Measurements from ENCODE around the gene ETS1.
A peak's percentile ranks its signal among the peaks of the same experiment; 100 is the strongest.
"Not testable (repeated sequence)": the region's sequence is repeated elsewhere in the genome, so short reads cannot be mapped to it uniquely, and the experiment has no call there.

ETS1 gene

GRCh38 chr11:128453444-128454336 is 133.7 kb downstream of the ETS1 start:
- H3K4me3 ChIP-seq (ENCODE audit: low read depth, low read length), result no peak overlapping the region
- no peaks in the 10 kb centered on the region for H3K4me1 ChIP-seq (ENCODE audit: control insufficient read depth, insufficient read depth, low read length)
- H3K27ac ChIP-seq (ENCODE audit: low read depth, low read length), result no peak overlapping the region
- no peak overlapping the region for H3K9ac ChIP-seq (ENCODE audit: low read depth, low read length)
- H3K27me3 ChIP-seq (ENCODE audit: control insufficient read depth, insufficient read depth, low read length), result no peaks in the 10 kb centered on the region
- H3K9me3 ChIP-seq (ENCODE audit: control insufficient read depth, insufficient read depth, low read length), result no peaks in the 10 kb centered on the region
- peaks cover 16% of the 10 kb centered on the region; the same call in 1 of the 2 replicates for H3K36me3 ChIP-seq (ENCODE audit: control insufficient read depth, insufficient read depth, low read length)

DNA sequence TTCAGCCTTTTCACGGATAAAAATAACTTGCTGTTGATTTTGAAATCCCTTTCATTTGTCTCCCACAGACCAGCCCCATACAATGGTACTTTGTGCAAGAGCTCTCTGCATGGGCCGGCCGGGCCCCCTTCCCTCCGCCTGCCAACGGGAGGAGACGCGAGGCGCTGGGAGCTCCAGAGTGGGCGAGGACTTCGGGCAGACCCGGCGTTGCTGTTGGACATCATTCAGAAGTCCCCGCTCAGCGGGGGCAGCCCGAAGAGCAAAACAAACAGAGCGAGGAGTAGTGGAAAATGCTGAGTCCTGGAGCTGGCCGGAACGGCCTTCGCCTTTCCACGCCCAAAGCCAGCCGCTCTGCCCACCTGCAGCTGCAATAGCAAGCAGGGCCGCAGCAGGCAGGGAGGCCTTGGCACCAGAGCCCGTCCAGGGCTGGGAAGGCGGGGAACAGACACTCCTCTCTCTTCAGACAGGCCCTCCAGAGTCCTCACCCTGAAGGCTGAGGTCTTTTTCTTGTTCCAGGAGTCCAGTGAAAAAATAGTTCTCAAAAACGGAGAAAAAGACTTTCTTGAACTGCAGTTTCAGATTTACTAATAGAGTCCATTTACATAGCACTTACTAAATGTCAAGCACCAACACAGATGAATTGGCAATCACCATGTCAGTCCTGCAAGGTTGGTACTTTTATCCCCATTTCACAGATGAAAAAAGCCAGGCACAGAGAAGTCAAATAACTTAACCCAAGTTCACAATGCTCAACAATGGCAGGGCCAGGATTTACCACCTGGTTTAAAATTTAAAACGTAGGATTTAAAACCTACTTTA is 135.5 kb downstream of the ETS1 start:
- Histone ChIP-seq H3K9ac (ENCODE audit: low read depth, low read length) (no peak overlapping the region), H3K4me1 (ENCODE audit: control insufficient read depth, insufficient read depth, low read length) (no peaks in the 10 kb centered on the region), H3K27ac (ENCODE audit: low read depth, low read length) (no peak overlapping the region), H3K9me3 (ENCODE audit: control insufficient read depth, insufficient read depth, low read length) (no peaks in the 10 kb centered on the region), H3K27me3 (ENCODE audit: control insufficient read depth, insufficient read depth, low read length) (no peaks in the 10 kb centered on the region), H3K36me3 (ENCODE audit: control insufficient read depth, insufficient read depth, low read length) (0 out of 2 replicates have a peak, but pooled peaks cover 1% of the 10 kb centered on the region), H3K4me3 (ENCODE audit: low read depth, low read length) (no peak overlapping the region)

DNA sequence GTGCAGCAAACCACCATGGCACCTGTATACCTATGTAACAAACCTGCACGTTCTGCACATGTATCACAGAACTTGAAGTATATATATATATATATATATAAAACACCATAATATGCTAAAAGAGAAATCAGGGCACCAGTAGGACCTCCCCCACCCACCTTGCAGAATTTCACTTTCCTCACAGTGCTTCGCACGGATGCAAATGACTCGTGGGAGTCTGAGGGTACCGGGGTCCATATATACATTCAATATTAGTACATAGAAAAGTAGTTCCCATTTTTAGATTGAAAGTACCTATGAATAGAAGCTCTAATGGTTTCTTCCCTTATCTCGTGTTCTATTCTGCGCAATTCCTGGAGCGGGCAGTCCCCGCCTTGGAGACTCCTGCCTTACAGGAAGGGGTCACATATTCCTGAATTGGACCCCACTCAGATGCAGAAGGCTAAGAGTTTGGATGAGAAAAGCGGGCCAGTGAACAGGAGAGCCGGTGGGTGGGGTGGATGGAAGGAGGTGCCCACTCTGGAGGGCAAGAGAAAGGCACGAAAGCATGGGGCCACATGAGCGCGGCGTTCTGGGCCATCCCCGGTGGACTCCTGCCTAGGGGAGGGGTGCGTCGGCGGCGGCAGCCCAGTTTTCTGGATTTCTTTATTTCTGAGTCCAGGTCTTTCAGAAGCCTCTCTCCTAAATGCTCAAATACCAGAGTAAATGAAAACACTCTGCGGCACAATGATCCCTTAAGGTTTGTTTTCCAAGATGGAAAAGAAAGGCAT is 136.3 kb downstream of the ETS1 start:
- Histone ChIP-seq H3K4me3 (ENCODE audit: low read depth, low read length) (no peak overlapping the region), H3K36me3 (ENCODE audit: control insufficient read depth, insufficient read depth, low read length) (no peaks in the 10 kb centered on the region), H3K4me1 (ENCODE audit: control insufficient read depth, insufficient read depth, low read length) (no peaks in the 10 kb centered on the region), H3K27me3 (ENCODE audit: control insufficient read depth, insufficient read depth, low read length) (no peaks in the 10 kb centered on the region), H3K27ac (ENCODE audit: low read depth, low read length) (no peak overlapping the region), H3K9me3 (ENCODE audit: control insufficient read depth, insufficient read depth, low read length) (no peaks in the 10 kb centered on the region), H3K9ac (ENCODE audit: low read depth, low read length) (no peak overlapping the region)

DNA sequence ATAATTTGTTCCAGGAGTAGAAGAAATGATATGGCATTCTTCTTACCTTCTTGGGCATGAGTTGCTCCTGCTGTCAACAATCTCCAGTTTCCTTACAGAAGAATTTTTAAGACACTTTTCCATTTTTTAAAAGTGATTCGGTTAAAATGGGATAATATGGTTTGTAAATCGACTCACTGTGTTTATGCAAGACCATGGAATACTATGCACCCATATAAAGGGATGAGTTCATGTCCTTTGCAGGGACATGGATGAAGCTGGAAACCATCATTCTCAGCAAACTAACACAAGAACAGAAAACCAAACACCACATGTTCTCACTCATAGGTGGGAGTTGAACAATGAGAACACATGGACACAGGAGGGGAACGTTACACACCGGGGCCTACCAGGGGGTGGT is 136.9 kb downstream of the ETS1 start:
- not testable (repeated sequence) for H3K9me3 ChIP-seq (ENCODE audit: control insufficient read depth, insufficient read depth, low read length); H3K4me1 ChIP-seq (ENCODE audit: control insufficient read depth, insufficient read depth, low read length); H3K27ac ChIP-seq (ENCODE audit: low read depth, low read length); H3K4me3 ChIP-seq (ENCODE audit: low read depth, low read length); H3K9ac ChIP-seq (ENCODE audit: low read depth, low read length); H3K27me3 ChIP-seq (ENCODE audit: control insufficient read depth, insufficient read depth, low read length); H3K36me3 ChIP-seq (ENCODE audit: control insufficient read depth, insufficient read depth, low read length)

GRCh38 chr11:128448981-128449713 is 138.2 kb downstream of the ETS1 start:
- Histone ChIP-seq H3K9ac (ENCODE audit: low read depth, low read length) (no peak overlapping the region), H3K27ac (ENCODE audit: low read depth, low read length) (peak overlapping the region; percentile 26)

DNA sequence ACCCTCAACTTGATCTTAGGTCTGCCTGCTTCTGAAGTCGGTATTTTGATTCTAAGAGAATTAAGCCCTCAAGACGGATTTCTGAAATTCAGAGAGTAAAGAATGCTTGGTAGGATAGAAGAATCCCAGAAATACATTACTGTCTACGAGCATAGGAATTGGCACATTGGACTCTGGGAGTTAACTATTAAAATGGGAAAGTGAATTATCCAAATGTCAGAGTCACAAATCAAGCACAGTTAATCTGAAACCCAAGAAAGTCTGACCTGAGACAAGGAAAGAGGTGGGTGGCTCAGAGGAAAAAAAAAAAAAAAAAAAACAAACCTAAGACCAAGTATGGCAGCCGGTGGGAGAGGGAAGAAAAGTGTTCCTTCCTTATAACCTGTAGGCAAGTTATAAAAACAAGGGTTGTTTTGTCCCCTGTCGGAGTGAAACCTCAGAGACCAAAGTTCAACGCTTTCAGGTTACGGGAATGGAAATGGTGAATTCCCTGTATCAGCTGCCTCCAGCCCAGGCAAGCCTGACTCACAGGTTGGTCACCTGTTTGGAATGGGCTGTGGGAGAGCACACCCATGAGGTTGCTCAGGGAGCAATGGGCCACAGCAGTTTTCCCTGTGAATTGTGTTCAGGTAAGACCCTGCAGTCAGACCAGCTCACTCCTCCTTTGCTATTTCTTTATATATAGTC is 139.0 kb downstream of the ETS1 start:
- Histone ChIP-seq H3K36me3 (ENCODE audit: control insufficient read depth, insufficient read depth, low read length) (no peaks in the 10 kb centered on the region), H3K9ac (ENCODE audit: low read depth, low read length) (no peak overlapping the region), H3K4me1 (ENCODE audit: control insufficient read depth, insufficient read depth, low read length) (no peaks in the 10 kb centered on the region), H3K27me3 (ENCODE audit: control insufficient read depth, insufficient read depth, low read length) (no peaks in the 10 kb centered on the region), H3K4me3 (ENCODE audit: low read depth, low read length) (no peak overlapping the region), H3K9me3 (ENCODE audit: control insufficient read depth, insufficient read depth, low read length) (no peaks in the 10 kb centered on the region), H3K27ac (ENCODE audit: low read depth, low read length) (peak overlapping the region; percentile 27)

More at GRCh38 chr11:128448981-128449713, 138.2 kb downstream of the ETS1 start:
- Histone ChIP-seq H3K4me3 (ENCODE audit: low read depth, low read length) (no peak overlapping the region), H3K27me3 (ENCODE audit: control insufficient read depth, insufficient read depth, low read length) (no peaks in the 10 kb centered on the region), H3K4me1 (ENCODE audit: control insufficient read depth, insufficient read depth, low read length) (no peaks in the 10 kb centered on the region), H3K36me3 (ENCODE audit: control insufficient read depth, insufficient read depth, low read length) (no peaks in the 10 kb centered on the region), H3K9me3 (ENCODE audit: control insufficient read depth, insufficient read depth, low read length) (no peaks in the 10 kb centered on the region)

DNA sequence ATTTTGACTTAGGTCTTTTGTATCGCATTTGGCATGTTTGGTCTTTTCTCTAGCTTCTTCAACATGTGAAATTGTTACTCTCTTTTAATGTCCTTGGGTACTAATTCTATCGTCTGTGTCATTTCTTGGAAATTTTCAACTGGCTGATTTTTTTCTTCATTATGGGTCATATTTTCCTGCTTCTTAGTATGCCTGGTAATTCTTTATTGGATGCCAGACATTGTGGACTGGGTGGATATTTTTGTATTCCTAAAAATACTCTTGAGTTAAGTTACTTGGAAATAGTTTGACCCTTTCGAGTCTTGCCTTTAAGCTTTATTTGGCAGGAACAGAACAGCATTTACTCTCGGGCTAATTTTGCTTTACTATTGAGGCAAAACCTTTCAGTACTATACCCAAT is 140.1 kb downstream of the ETS1 start:
- Histone ChIP-seq H3K36me3 (ENCODE audit: control insufficient read depth, insufficient read depth, low read length) (no peaks in the 10 kb centered on the region), H3K4me3 (ENCODE audit: low read depth, low read length) (no peak overlapping the region), H3K27me3 (ENCODE audit: control insufficient read depth, insufficient read depth, low read length) (no peaks in the 10 kb centered on the region), H3K27ac (ENCODE audit: low read depth, low read length) (no peak overlapping the region), H3K9me3 (ENCODE audit: control insufficient read depth, insufficient read depth, low read length) (no peaks in the 10 kb centered on the region), H3K9ac (ENCODE audit: low read depth, low read length) (no peak overlapping the region), H3K4me1 (ENCODE audit: control insufficient read depth, insufficient read depth, low read length) (no peaks in the 10 kb centered on the region)

GRCh38 chr11:128445921-128446320 is 141.4 kb downstream of the ETS1 start:
- not testable (repeated sequence) for H3K9me3 ChIP-seq (ENCODE audit: control insufficient read depth, insufficient read depth, low read length); H3K36me3 ChIP-seq (ENCODE audit: control insufficient read depth, insufficient read depth, low read length); H3K27me3 ChIP-seq (ENCODE audit: control insufficient read depth, insufficient read depth, low read length)

DNA sequence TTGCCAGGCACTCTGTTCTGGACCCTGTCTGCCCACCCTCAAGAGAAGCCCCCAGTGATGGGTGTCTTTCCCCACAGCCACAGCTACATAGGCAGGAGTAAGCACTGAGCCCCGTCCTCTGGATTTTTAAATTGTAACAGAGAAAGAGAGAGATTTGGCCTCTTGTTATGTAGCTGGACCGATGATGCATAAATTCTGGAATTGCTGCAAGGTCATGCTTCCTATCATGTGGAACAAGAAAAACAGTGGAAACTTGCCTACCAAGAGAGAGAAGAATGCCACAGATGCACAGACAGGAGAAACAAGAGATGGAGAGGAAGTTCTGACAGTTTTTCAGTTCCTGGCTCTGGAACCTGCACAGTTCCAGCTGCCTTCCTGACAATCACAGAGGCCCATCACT is 150.2 kb downstream of the ETS1 start:
- Histone ChIP-seq H3K27ac (ENCODE audit: low read depth, low read length) (no peak overlapping the region), H3K9me3 (ENCODE audit: control insufficient read depth, insufficient read depth, low read length) (no peaks in the 10 kb centered on the region), H3K27me3 (ENCODE audit: control insufficient read depth, insufficient read depth, low read length) (no peaks in the 10 kb centered on the region), H3K36me3 (ENCODE audit: control insufficient read depth, insufficient read depth, low read length) (no peaks in the 10 kb centered on the region), H3K9ac (ENCODE audit: low read depth, low read length) (no peak overlapping the region), H3K4me3 (ENCODE audit: low read depth, low read length) (no peak overlapping the region), H3K4me1 (ENCODE audit: control insufficient read depth, insufficient read depth, low read length) (no peaks in the 10 kb centered on the region)

More at GRCh38 chr11:128445921-128446320, 141.4 kb downstream of the ETS1 start:
- H3K4me3 ChIP-seq (ENCODE audit: low read depth, low read length); H3K4me1 ChIP-seq (ENCODE audit: control insufficient read depth, insufficient read depth, low read length); H3K27ac ChIP-seq (ENCODE audit: low read depth, low read length); H3K9ac ChIP-seq (ENCODE audit: low read depth, low read length): not testable (repeated sequence)

DNA sequence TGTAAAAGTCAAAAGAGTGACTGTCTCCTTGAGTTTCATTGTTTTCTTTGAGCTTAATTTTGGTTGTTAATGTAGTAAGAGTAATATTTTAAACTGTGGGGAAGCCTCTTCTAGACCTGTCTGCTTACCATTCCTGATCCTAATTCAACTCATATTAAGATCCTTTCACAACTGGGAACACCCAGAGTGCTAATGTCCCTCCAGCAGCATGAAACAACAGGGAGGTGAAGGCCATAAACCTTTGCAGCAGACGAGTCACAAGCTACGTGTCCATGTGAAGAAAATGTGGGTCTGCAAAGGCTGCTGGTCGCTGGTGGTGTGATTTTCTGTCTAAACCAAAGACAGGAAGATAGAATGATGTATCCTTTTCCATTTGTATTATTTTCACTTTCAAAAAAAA is 152.5 kb downstream of the ETS1 start:
- no peak overlapping the region for H3K9ac ChIP-seq (ENCODE audit: low read depth, low read length)
- no peaks in the 10 kb centered on the region for H3K9me3 ChIP-seq (ENCODE audit: control insufficient read depth, insufficient read depth, low read length)
- H3K27ac ChIP-seq (ENCODE audit: low read depth, low read length), result no peak overlapping the region
- H3K4me1 ChIP-seq (ENCODE audit: control insufficient read depth, insufficient read depth, low read length), result no peaks in the 10 kb centered on the region
- H3K36me3 ChIP-seq (ENCODE audit: control insufficient read depth, insufficient read depth, low read length), result no peaks in the 10 kb centered on the region
- H3K27me3 ChIP-seq (ENCODE audit: control insufficient read depth, insufficient read depth, low read length), result no peaks in the 10 kb centered on the region
- H3K4me3 ChIP-seq (ENCODE audit: low read depth, low read length), result no peak overlapping the region

All from HUES48 (cell line).